DND-41 (cell line): ENCODE measurements around the gene HSPA2.

Source experiments
- CTCF ChIP-seq: IDR thresholded peaks from 2 replicates; pipeline ENCODE4 v1.5.1; 2012; ENCODE audit warnings: borderline replicate concordance, low read length, moderate library complexity, mild to moderate bottlenecking; ENCODE audit not compliant: poor library complexity, severe bottlenecking; ENCODE audit errors: extremely low read depth
- EZH2 ChIP-seq: IDR thresholded peaks from 3 replicates; pipeline ENCODE4 v1.6.1; 2012; ENCODE audit warnings: borderline replicate concordance, low read depth, mild to moderate bottlenecking, moderate library complexity, low read length, inconsistent platforms; ENCODE audit not compliant: severe bottlenecking

- TF ChIP-seq CTCF (no peak), EZH2 (no peak)
Observed at GRCh38 chr14:64566651-64567122, 26.1 kb downstream of the HSPA2 start.
